ENCODE data around the gene PCDHA1. TPM values are rescaled to one million over a fixed set of nuclear protein-coding genes. Genes with fewer than 3 reads are reported as not detected.

PCDHA1 gene
- total and polyA plus RNA-seq, 9 of the 15 experiments (the other 6 are each of a cell fraction or from before 2014, with no cell fraction given): not detected

DNA sequence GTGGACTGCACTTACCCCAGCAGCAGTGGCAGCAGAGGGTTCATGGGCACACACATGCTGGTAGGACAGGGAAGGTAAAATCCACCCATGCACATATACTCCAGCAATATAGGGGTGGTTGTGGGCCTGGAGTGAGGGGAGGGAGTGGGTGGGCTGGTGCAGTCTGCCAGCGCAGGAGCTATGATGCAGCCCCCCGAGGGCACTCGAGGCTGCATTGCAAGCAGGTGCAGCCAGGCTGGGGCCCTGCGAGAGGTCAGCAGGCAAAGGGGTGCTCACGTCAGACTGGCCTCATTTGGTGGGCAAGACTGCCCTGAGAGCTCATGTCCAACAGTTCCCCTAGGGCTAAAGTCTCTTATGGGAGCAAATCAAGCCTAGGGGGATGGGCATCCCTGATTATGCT lies 32.4 kb upstream of the PCDHA1 start (continued):
- TF ChIP-seq, protein P1, sequence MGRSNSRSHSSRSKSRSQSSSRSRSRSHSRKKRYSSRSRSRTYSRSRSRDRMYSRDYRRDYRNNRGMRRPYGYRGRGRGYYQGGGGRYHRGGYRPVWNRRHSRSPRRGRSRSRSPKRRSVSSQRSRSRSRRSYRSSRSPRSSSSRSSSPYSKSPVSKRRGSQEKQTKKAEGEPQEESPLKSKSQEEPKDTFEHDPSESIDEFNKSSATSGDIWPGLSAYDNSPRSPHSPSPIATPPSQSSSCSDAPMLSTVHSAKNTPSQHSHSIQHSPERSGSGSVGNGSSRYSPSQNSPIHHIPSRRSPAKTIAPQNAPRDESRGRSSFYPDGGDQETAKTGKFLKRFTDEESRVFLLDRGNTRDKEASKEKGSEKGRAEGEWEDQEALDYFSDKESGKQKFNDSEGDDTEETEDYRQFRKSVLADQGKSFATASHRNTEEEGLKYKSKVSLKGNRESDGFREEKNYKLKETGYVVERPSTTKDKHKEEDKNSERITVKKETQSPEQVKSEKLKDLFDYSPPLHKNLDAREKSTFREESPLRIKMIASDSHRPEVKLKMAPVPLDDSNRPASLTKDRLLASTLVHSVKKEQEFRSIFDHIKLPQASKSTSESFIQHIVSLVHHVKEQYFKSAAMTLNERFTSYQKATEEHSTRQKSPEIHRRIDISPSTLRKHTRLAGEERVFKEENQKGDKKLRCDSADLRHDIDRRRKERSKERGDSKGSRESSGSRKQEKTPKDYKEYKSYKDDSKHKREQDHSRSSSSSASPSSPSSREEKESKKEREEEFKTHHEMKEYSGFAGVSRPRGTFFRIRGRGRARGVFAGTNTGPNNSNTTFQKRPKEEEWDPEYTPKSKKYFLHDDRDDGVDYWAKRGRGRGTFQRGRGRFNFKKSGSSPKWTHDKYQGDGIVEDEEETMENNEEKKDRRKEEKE (IDR thresholded peaks at IDR 0.05; ENCODE audit: borderline replicate concordance in 1 of 2, control insufficient read depth in 1 of 2, low read depth in 2 of 2, low read length in 1 of 2): no peak
- TF ChIP-seq CREB1 (IDR thresholded peaks at IDR 0.05) (no peak), CREB1 (CRISPR knock-in tag; IDR thresholded peaks at IDR 0.05) (no peak), SIN3B (IDR thresholded peaks at IDR 0.05; ENCODE audit: low read depth) (no peak), YY1 (IDR thresholded peaks at IDR 0.05; ENCODE audit: borderline replicate concordance in 1 of 3, control insufficient read depth in 1 of 3, extremely low read depth in 1 of 3, insufficient read depth in 3 of 3, insufficient read length in 1 of 3, insufficient replicate concordance in 2 of 3, low read depth in 1 of 3, low read length in 2 of 3) (no peak), ILF3 (IDR thresholded peaks at IDR 0.05; ENCODE audit: borderline replicate concordance) (no peak)

Measured in K562 (cell line).